SK-N-SH treated with all-trans-retinoic acid at 6 μM for 48 hours (cell line): ENCODE results near the gene PPCS.

Experiments used
- ATAC-seq: fragments of 200-7000 bp; cut with Tn5 transposase; 3 replicates; pipeline ENCODE4 v1.9.1; 2020; ENCODE audit warnings: mild to moderate bottlenecking, moderate library complexity
- ARNTL ChIP-seq: fragments of 450-650 bp; formaldehyde crosslinking; IDR thresholded peaks from 2 replicates; pipeline ENCODE4 v1.5.0; 2020; ENCODE audit warnings: low read depth, mild to moderate bottlenecking, moderate library complexity, borderline replicate concordance
- BACH2 ChIP-seq: fragments of 250-450 bp; sonication (Bioruptor Pico); IDR thresholded peaks from 2 replicates; pipeline ENCODE4 v1.9.0; 2021; ENCODE audit warnings: mild to moderate bottlenecking, borderline replicate concordance
- CREB5 ChIP-seq: fragments of 250-450 bp; sonication (Bioruptor Pico); IDR thresholded peaks from 2 replicates; pipeline ENCODE4 v1.5.1; 2020; ENCODE audit warnings: low read depth, mild to moderate bottlenecking, moderate library complexity
- CSDC2 ChIP-seq: fragments of 250-450 bp; sonication (Bioruptor Pico); IDR thresholded peaks from 2 replicates; pipeline ENCODE4 v1.5.0; 2020; ENCODE audit warnings: mild to moderate bottlenecking, moderate library complexity
- CSRNP3 ChIP-seq: fragments of 250-450 bp; sonication (Bioruptor Pico); IDR thresholded peaks from 2 replicates; pipeline ENCODE4 v1.5.1; 2021; ENCODE audit warnings: mild to moderate bottlenecking, moderate library complexity
- ESRRG ChIP-seq: fragments of 250-450 bp; sonication (Bioruptor Pico); IDR thresholded peaks from 2 replicates; pipeline ENCODE4 v1.6.1; 2021; ENCODE audit warnings: mild to moderate bottlenecking
- GLIS3 ChIP-seq: fragments of 250-450 bp; sonication (Bioruptor Pico); IDR thresholded peaks from 2 replicates; pipeline ENCODE4 v1.5.0; 2020; ENCODE audit warnings: mild to moderate bottlenecking, moderate library complexity
- ISL1 ChIP-seq: fragments of 250-450 bp; sonication (Bioruptor Pico); IDR thresholded peaks from 2 replicates; pipeline ENCODE4 v2.1.2; 2022; ENCODE audit warnings: mild to moderate bottlenecking, moderate library complexity
- OSR1 ChIP-seq: fragments of 250-450 bp; sonication (Bioruptor Pico); IDR thresholded peaks from 2 replicates; pipeline ENCODE4 v1.8.0; 2022; ENCODE audit warnings: moderate library complexity, mild to moderate bottlenecking, inconsistent platforms
- PATZ1 ChIP-seq: fragments of 250-450 bp; sonication (Bioruptor Pico); IDR thresholded peaks from 2 replicates; pipeline ENCODE4 v1.8.0; 2020; ENCODE audit warnings: mild to moderate bottlenecking, moderate library complexity, borderline replicate concordance
- POU6F1 ChIP-seq: fragments of 250-450 bp; sonication (Bioruptor Pico); IDR thresholded peaks from 2 replicates; pipeline ENCODE4 v1.8.0; 2021; ENCODE audit warnings: low read depth, mild to moderate bottlenecking, moderate library complexity, borderline replicate concordance
- PPARA ChIP-seq: fragments of 250-450 bp; sonication (Bioruptor Pico); IDR thresholded peaks from 2 replicates; pipeline ENCODE4 v1.5.0; 2020; ENCODE audit warnings: mild to moderate bottlenecking, borderline replicate concordance
- RARB ChIP-seq: fragments of 250-450 bp; sonication (Bioruptor Pico); IDR thresholded peaks from 2 replicates; pipeline ENCODE4 v1.8.0; 2021; ENCODE audit warnings: mild to moderate bottlenecking, moderate library complexity
- SNAI2 ChIP-seq: fragments of 250-450 bp; sonication (Bioruptor Pico); IDR thresholded peaks from 2 replicates; pipeline ENCODE4 v1.5.0; 2020; ENCODE audit warnings: mild to moderate bottlenecking, moderate library complexity
- TOX ChIP-seq: fragments of 250-450 bp; sonication (Bioruptor Pico); IDR thresholded peaks from 2 replicates; pipeline ENCODE4 v1.8.0; 2021; ENCODE audit warnings: mild to moderate bottlenecking, moderate library complexity, borderline replicate concordance
- TSHZ2 ChIP-seq: fragments of 250-450 bp; sonication (Bioruptor Pico); IDR thresholded peaks from 2 replicates; pipeline ENCODE4 v1.5.0; 2020; ENCODE audit warnings: mild to moderate bottlenecking, moderate library complexity
- ZC3H10 ChIP-seq: fragments of 250-450 bp; sonication (Bioruptor Pico); IDR thresholded peaks from 2 replicates; pipeline ENCODE4 v1.5.1; 2021; ENCODE audit warnings: mild to moderate bottlenecking, moderate library complexity
- ZFP3 ChIP-seq: fragments of 250-450 bp; sonication (Bioruptor Pico); IDR thresholded peaks from 2 replicates; pipeline ENCODE4 v1.5.0; 2020; ENCODE audit warnings: mild to moderate bottlenecking, moderate library complexity
- ZFP30 ChIP-seq: fragments of 450-650 bp; formaldehyde crosslinking; IDR thresholded peaks from 2 replicates; pipeline ENCODE4 v1.5.0; 2022; ENCODE audit warnings: mild to moderate bottlenecking, moderate library complexity
- ZNF565 ChIP-seq: fragments of 450-650 bp; formaldehyde crosslinking; conservative IDR thresholded peaks from 2 replicates; pipeline ENCODE4 v1.5.0; 2020; ENCODE audit warnings: low read depth, mild to moderate bottlenecking, moderate library complexity
- ZNF70 ChIP-seq: fragments of 450-650 bp; formaldehyde crosslinking; IDR thresholded peaks from 2 replicates; pipeline ENCODE4 v1.5.0; 2020; ENCODE audit warnings: mild to moderate bottlenecking, moderate library complexity
- ZNF8 ChIP-seq: fragments of 450-650 bp; formaldehyde crosslinking; IDR thresholded peaks from 2 replicates; pipeline ENCODE4 v1.5.0; 2020; ENCODE audit warnings: mild to moderate bottlenecking, moderate library complexity

PPCS gene

GRCh38 chr1:42432714-42433113, 23.6 kb upstream of the PPCS start:
- ATAC-seq = no peak
- TF ChIP-seq GLIS3 (CRISPR knock-in tag) (no peak), SNAI2 (no peak), ARNTL (no peak), TSHZ2 (no peak), CSDC2 (CRISPR knock-in tag) (no peak), RARB (CRISPR knock-in tag) (no peak), ZNF8 (no peak), ZFP30 (no peak), BACH2 (CRISPR knock-in tag) (no peak), CREB5 (no peak), ZFP3 (CRISPR knock-in tag) (no peak), POU6F1 (CRISPR knock-in tag) (no peak), PATZ1 (no peak), ESRRG (CRISPR knock-in tag) (no peak)

- TF ChIP-seq ZNF565 (CRISPR knock-in tag) = no peak
- TF ChIP-seq TSHZ2 = no peak
- TF ChIP-seq POU6F1 (CRISPR knock-in tag) = no peak
- TF ChIP-seq ZC3H10 (CRISPR knock-in tag) = no peak
- TF ChIP-seq ZFP3 (CRISPR knock-in tag) = no peak
- TF ChIP-seq CREB5 = no peak
- TF ChIP-seq BACH2 (CRISPR knock-in tag) = no peak
- no peak for TF ChIP-seq ZFP30
- no peak for TF ChIP-seq ESRRG (CRISPR knock-in tag)
- TF ChIP-seq ZNF70 (CRISPR knock-in tag) = no peak
- no peak for TF ChIP-seq RARB (CRISPR knock-in tag)
- no peak for TF ChIP-seq CSDC2 (CRISPR knock-in tag)
- TF ChIP-seq CSRNP3 (CRISPR knock-in tag) = no peak
- no peak for TF ChIP-seq TOX (CRISPR knock-in tag)
- TF ChIP-seq SNAI2 = no peak
- no peak for TF ChIP-seq PPARA (CRISPR knock-in tag)
- no peak for TF ChIP-seq GLIS3 (CRISPR knock-in tag)
- TF ChIP-seq OSR1 (CRISPR knock-in tag) = no peak
- no peak for TF ChIP-seq ARNTL
- no peak for TF ChIP-seq ISL1
- no peak for ATAC-seq
Measured at GRCh38 chr1:42433369-42433768, 23.0 kb upstream of the PPCS start.
